IMR-90 (cell line): ENCODE measurements around the gene ADSS1.

ENCODE experiments used
- CHD1 ChIP-seq: IDR thresholded peaks from 2 replicates; pipeline ENCODE4 v1.6.1; 2012; ENCODE audit warnings: low read depth, low read length, improper control_type of control experiment
- TF ChIP-seq, protein P1 (sequence below): conservative IDR thresholded peaks from 2 replicates; pipeline ENCODE4 v1.5.1; 2012; ENCODE audit warnings: mild to moderate bottlenecking, low read depth, low read length, improper control_type of control experiment

DNA sequence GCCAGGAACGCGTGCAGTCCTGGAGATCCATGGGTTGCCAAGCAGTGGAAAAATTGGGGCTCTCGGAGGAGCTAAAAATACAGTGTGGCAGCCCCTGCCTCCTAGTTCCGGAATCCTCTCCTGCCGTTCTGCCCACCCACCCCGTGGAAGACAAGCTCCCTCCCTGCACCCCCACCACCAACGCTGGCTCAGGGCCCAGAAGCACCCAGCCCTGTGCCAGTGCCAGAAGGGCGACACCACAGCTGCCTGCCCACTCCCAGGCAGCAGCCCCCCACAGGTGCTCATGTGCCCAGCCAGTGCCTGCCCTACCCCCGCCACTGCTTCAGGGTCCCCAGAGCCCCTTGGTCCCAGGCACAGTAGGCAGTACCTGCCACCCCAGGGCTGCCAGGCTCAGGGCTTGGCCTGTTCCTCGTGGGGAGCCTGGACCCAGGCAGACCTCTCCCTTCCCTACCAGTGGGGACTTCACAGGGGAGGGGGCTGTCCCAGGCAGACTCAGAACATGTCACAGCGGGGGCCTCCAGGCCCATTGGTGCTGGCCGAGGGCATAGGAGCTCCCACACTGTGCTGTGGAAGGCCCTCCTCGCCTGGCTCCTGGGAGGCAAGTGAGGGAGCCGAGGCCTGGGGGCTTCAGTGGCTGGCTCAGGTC is 27.2 kb upstream of the ADSS1 start:
- TF ChIP-seq, protein P1, sequence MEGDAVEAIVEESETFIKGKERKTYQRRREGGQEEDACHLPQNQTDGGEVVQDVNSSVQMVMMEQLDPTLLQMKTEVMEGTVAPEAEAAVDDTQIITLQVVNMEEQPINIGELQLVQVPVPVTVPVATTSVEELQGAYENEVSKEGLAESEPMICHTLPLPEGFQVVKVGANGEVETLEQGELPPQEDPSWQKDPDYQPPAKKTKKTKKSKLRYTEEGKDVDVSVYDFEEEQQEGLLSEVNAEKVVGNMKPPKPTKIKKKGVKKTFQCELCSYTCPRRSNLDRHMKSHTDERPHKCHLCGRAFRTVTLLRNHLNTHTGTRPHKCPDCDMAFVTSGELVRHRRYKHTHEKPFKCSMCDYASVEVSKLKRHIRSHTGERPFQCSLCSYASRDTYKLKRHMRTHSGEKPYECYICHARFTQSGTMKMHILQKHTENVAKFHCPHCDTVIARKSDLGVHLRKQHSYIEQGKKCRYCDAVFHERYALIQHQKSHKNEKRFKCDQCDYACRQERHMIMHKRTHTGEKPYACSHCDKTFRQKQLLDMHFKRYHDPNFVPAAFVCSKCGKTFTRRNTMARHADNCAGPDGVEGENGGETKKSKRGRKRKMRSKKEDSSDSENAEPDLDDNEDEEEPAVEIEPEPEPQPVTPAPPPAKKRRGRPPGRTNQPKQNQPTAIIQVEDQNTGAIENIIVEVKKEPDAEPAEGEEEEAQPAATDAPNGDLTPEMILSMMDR = no peak
- no peak for TF ChIP-seq CHD1
